PC-9 (cell line): Measurements from ENCODE around the gene LPAR1. TPM values are rescaled to one million over a fixed set of nuclear protein-coding genes. Genes with fewer than 3 reads are reported as not detected.

Experiments
- BruUV-seq: library from RNA; stranded (reverse); fragments of 400-500 nt; replicated peaks from 2 replicates; lab custom pipeline; 2021; lab: Mats Ljungman, UMichigan
- CTCF ChIA-PET: fragments of 300-600 bp; sonication (Branson Sonifier 250); formaldehyde crosslinking; loops from one replicate; lab custom pipeline; 2022; ENCODE audit warnings: antibody characterized with exemption; lab: Charles Lee
- POLR2A ChIA-PET: fragments of 300-600 bp; sonication (Branson Sonifier 250); formaldehyde crosslinking; loops from one replicate; lab custom pipeline; 2022; ENCODE audit warnings: antibody characterized with exemption; ENCODE audit not compliant: unreplicated experiment; lab: Charles Lee
- DNase-seq, 2 experiments: peaks; one replicate each; pipeline versions ENCODE4 v3.0.0 to v3.0.0-alpha.2; 2015 to 2022; ENCODE audit warnings: mixed read lengths in 1 of 2
- H2AFZ ChIP-seq: fragments of 200-600 bp; sonication (generic); 2 replicates; pipeline ENCODE4 v1.8.1; 2017; ENCODE audit warnings: antibody characterized with exemption
- H3F3A ChIP-seq: fragments of 200-600 bp; sonication (generic); 2 replicates; pipeline ENCODE4 v1.8.1; 2017; ENCODE audit warnings: antibody characterized with exemption, mild to moderate bottlenecking, low read depth; ENCODE audit not compliant: insufficient read depth
- H3K27ac ChIP-seq: fragments of 200-600 bp; sonication (generic); 2 replicates; pipeline ENCODE4 v1.6.1; 2016; ENCODE audit warnings: mixed run types
- H3K27me3 ChIP-seq: fragments of 200-600 bp; sonication (generic); 2 replicates; pipeline ENCODE4 v1.6.1; 2016; ENCODE audit warnings: low read depth, mixed run types; ENCODE audit not compliant: insufficient read depth
- H3K36me3 ChIP-seq: fragments of 200-600 bp; sonication (generic); 2 replicates; pipeline ENCODE4 v1.6.1; 2016; ENCODE audit warnings: low read depth, mixed run types
- H3K4me1 ChIP-seq: fragments of 200-600 bp; sonication (generic); replicated peaks from 2 replicates; pipeline ENCODE4 v1.6.1; 2016; ENCODE audit warnings: mixed run types; ENCODE audit not compliant: insufficient read depth
- H3K4me2 ChIP-seq: fragments of 200-600 bp; sonication (generic); 2 replicates; pipeline ENCODE4 v1.6.1; 2017; ENCODE audit warnings: mixed run types
- H3K4me3 ChIP-seq: fragments of 200-600 bp; sonication (generic); 2 replicates; pipeline ENCODE4 v1.6.1; 2016; ENCODE audit warnings: mixed run types
- H3K79me2 ChIP-seq: fragments of 200-600 bp; sonication (generic); 2 replicates; pipeline ENCODE4 v1.6.1; 2017; ENCODE audit warnings: low read depth, mixed run types
- H3K9me2 ChIP-seq: fragments of 200-600 bp; sonication (generic); 2 replicates; pipeline ENCODE4 v1.8.1; 2017; ENCODE audit warnings: mild to moderate bottlenecking; ENCODE audit not compliant: insufficient read depth
- H3K9me3 ChIP-seq: fragments of 200-600 bp; sonication (generic); 2 replicates; pipeline ENCODE4 v1.8.1; 2016; ENCODE audit warnings: low read depth; ENCODE audit not compliant: insufficient read depth
- H4K20me1 ChIP-seq: fragments of 200-600 bp; sonication (generic); 2 replicates; pipeline ENCODE4 v1.8.1; 2017; ENCODE audit not compliant: insufficient read depth
- CTCF ChIP-seq: fragments of 200-600 bp; sonication (generic); conservative IDR thresholded peaks from 2 replicates; pipeline ENCODE4 v1.6.1; 2017; ENCODE audit warnings: mixed run types, antibody characterized with exemption, mild to moderate bottlenecking, moderate library complexity
- EZH2 ChIP-seq: fragments of 200-600 bp; sonication (generic); IDR thresholded peaks from 2 replicates; pipeline ENCODE4 v1.8.0; 2017; ENCODE audit warnings: antibody characterized with exemption, low read depth
- intact Hi-C: fragments of 100-400 bp; cut with micrococcal nuclease; formaldehyde crosslinking; loops from one replicate; pipeline ENCODE4 v1.10.0; 2022; ENCODE audit not compliant: unreplicated experiment
- total RNA-seq: library from RNA; stranded (reverse); gene quantifications from 2 replicates; pipeline ENCODE4 v1.2.3, GENCODE V29; 2021

Gene LPAR1
- total RNA-seq, 1 experiment from 2014 or later, result 11.8 TPM

GRCh38 chr9:110940951-110941557 is 97.2 kb downstream of the LPAR1 start:
- Histone ChIP-seq H3K27ac (no peak overlapping the region), H2AFZ (no peak overlapping the region), H3K9me3 (no peaks in the 10 kb centered on the region), H4K20me1 (no peaks in the 10 kb centered on the region), H3K9me2 (no peaks in the 10 kb centered on the region), H3K36me3 (peaks cover 32% of the 10 kb centered on the region), H3K4me1 (no peaks in the 10 kb centered on the region), H3K4me3 (no peak overlapping the region), H3K79me2 (no peaks in the 10 kb centered on the region), H3K27me3 (no peaks in the 10 kb centered on the region), H3K4me2 (no peak overlapping the region), H3F3A (no peaks in the 10 kb centered on the region)
- intact Hi-C loops, result no loop called here
- POLR2A ChIA-PET, result no interaction called here
- no TSS peak for BruUV-seq
- TF ChIP-seq EZH2 (no peak), CTCF (no peak)
- no peak for DNase-seq
- CTCF ChIA-PET, result no interaction called here

GRCh38 chr9:110939573-110939972 is 98.7 kb downstream of the LPAR1 start:
- POLR2A ChIA-PET, result no interaction called here
- no peaks in the 10 kb centered on the region for H3F3A ChIP-seq
- no TSS peak for BruUV-seq
- no peaks in the 10 kb centered on the region for H3K79me2 ChIP-seq
- no peak overlapping the region for H3K27ac ChIP-seq
- H3K9me3 ChIP-seq, result no peaks in the 10 kb centered on the region
- no peaks in the 10 kb centered on the region for H3K4me1 ChIP-seq
- H3K4me2 ChIP-seq, result no peak overlapping the region
- peaks cover 32% of the 10 kb centered on the region for H3K36me3 ChIP-seq
- intact Hi-C loops, result no loop called here
- CTCF ChIA-PET, result no interaction called here
- TF ChIP-seq EZH2 (no peak), CTCF (no peak)
- H2AFZ ChIP-seq, result no peak overlapping the region
- H3K4me3 ChIP-seq, result no peak overlapping the region
- H3K27me3 ChIP-seq, result no peaks in the 10 kb centered on the region
- no peaks in the 10 kb centered on the region for H3K9me2 ChIP-seq
- no peak for DNase-seq
- no peaks in the 10 kb centered on the region for H4K20me1 ChIP-seq

GRCh38 chr9:110939047-110939446 is 99.2 kb downstream of the LPAR1 start:
- Histone ChIP-seq H3K27me3 (no peaks in the 10 kb centered on the region), H3K79me2 (no peaks in the 10 kb centered on the region), H3K4me2 (no peak overlapping the region), H3K4me3 (no peak overlapping the region), H3F3A (no peaks in the 10 kb centered on the region), H4K20me1 (no peaks in the 10 kb centered on the region), H2AFZ (no peak overlapping the region), H3K4me1 (no peaks in the 10 kb centered on the region), H3K9me2 (no peaks in the 10 kb centered on the region), H3K27ac (no peak overlapping the region), H3K9me3 (no peaks in the 10 kb centered on the region), H3K36me3 (peaks cover 32% of the 10 kb centered on the region)
- DNase-seq, result no peak
- ChIA-PET CTCF (no interaction called here), POLR2A (no interaction called here)
- BruUV-seq, result no TSS peak
- TF ChIP-seq CTCF, result no peak
- TF ChIP-seq EZH2, result no peak
- intact Hi-C loops, result no loop called here
